ENCODE results near the gene EPB41L4B.

Gene EPB41L4B

GRCh38 chr9:109199676-109200075 lies 121.2 kb downstream of the EPB41L4B start:
- DNase-seq (ENCODE audit: low read depth in 2 of 2): no peak

- DNase-seq (ENCODE audit: low read depth in 2 of 2): no peak
These were observed 122.0 kb downstream of the EPB41L4B start for GRCh38 chr9:109198736-109199382.

- DNase-seq (ENCODE audit: low read depth in 2 of 2): no peak
These were observed 126.8 kb downstream of the EPB41L4B start for GRCh38 chr9:109193974-109194556.

- DNase-seq (ENCODE audit: low read depth in 2 of 2): no peak
These were observed 128.0 kb downstream of the EPB41L4B start for GRCh38 chr9:109192732-109193361.

GRCh38 chr9:109191746-109192145 lies 129.1 kb downstream of the EPB41L4B start:
- no peak for DNase-seq (ENCODE audit: low read depth in 2 of 2)

- DNase-seq (ENCODE audit: low read depth in 2 of 2): no peak
These were observed 130.7 kb downstream of the EPB41L4B start for GRCh38 chr9:109190151-109190550.

GRCh38 chr9:109186857-109187520 lies 133.9 kb downstream of the EPB41L4B start:
- no peak for DNase-seq (ENCODE audit: low read depth in 2 of 2)

- DNase-seq (ENCODE audit: low read depth in 2 of 2): no peak
These were observed 137.7 kb downstream of the EPB41L4B start for GRCh38 chr9:109182940-109183798.

- no peak for DNase-seq (ENCODE audit: low read depth in 2 of 2)
These were observed 138.3 kb downstream of the EPB41L4B start for GRCh38 chr9:109182550-109182939.

GRCh38 chr9:109181284-109181683 lies 139.6 kb downstream of the EPB41L4B start:
- DNase-seq (ENCODE audit: low read depth in 2 of 2): no peak

- no peak for DNase-seq (ENCODE audit: low read depth in 2 of 2)
These were observed 140.9 kb downstream of the EPB41L4B start for GRCh38 chr9:109179801-109180523.

- no peak for DNase-seq (ENCODE audit: low read depth in 2 of 2)
These were observed 143.9 kb downstream of the EPB41L4B start for GRCh38 chr9:109176963-109177362.

GRCh38 chr9:109176386-109176785 lies 144.5 kb downstream of the EPB41L4B start:
- no peak for DNase-seq (ENCODE audit: low read depth in 2 of 2)

- no peak for DNase-seq (ENCODE audit: low read depth in 2 of 2)
These were observed 147.9 kb downstream of the EPB41L4B start for GRCh38 chr9:109172935-109173334.

GRCh38 chr9:109171926-109172325 lies 148.9 kb downstream of the EPB41L4B start:
- no peak for DNase-seq (ENCODE audit: low read depth in 2 of 2)

GRCh38 chr9:109168170-109168569 lies 152.7 kb downstream of the EPB41L4B start:
- DNase-seq (ENCODE audit: low read depth in 2 of 2): no peak

- DNase-seq (ENCODE audit: low read depth in 2 of 2): no peak
These were observed 153.1 kb downstream of the EPB41L4B start for GRCh38 chr9:109167716-109168115.

GRCh38 chr9:109166771-109167601 lies 153.9 kb downstream of the EPB41L4B start, which contains the start of gene FRRS1L:
TSS of gene FRRS1L (minus strand) at chr9:109167249. CDS start at chr9:109167138, 111 bp downstream.
- DNase-seq (ENCODE audit: low read depth in 2 of 2): no peak

GRCh38 chr9:109166171-109166770 lies 154.6 kb downstream of the EPB41L4B start:
- no peak for DNase-seq (ENCODE audit: low read depth in 2 of 2)

- no peak for DNase-seq (ENCODE audit: low read depth in 2 of 2)
These were observed 156.8 kb downstream of the EPB41L4B start for GRCh38 chr9:109164042-109164441.

Measured in stimulated activated CD8-positive, alpha-beta memory T cell treated with anti-CD3 and anti-CD28 coated beads, Interleukin-15, amount 100 ng/mL, for 4 hours (primary cell).